ENCODE results near the gene TM9SF4.
A peak's percentile ranks its signal among the peaks of the same experiment; 100 is the strongest.

The TM9SF4 gene

GRCh38 chr20:32207626-32208498, 98.3 kb downstream of the TM9SF4 start, which contains the start of the genes PLAGL2 and POFUT1:
PLAGL2 (minus strand) TSS chr20:32207743; CDS start chr20:32202178, 5,565 bp downstream.
POFUT1 (plus strand) TSS chr20:32207880; CDS start chr20:32207942, 62 bp downstream.
- DNase-seq (ENCODE audit: low spot score) = peak; percentile 90

GRCh38 chr20:32208499-32209154, 99.1 kb downstream of the TM9SF4 start:
- no peak for DNase-seq (ENCODE audit: low spot score)

GRCh38 chr20:32209850-32210605, 100.5 kb downstream of the TM9SF4 start:
- no peak for DNase-seq (ENCODE audit: low spot score)

DNA sequence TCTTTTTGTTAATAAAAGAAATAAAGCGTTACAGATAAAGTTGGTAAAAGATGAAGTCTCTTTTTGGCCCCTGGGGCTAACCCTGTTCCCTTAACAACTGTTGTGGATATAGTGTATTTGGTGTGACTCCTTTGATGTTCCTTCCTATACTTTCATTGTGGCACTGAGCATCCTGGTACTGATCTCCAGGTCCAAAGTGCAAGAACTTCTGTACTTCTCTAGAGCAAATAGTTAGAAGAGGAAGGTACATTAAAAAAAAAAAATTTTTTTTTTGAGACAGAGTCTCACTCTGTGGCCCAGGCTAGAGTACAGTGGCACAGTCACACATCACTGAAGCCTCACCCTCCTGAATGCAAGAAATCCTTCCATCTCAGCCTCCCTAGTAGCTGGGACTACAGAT, 104.4 kb downstream of the TM9SF4 start:
- DNase-seq (ENCODE audit: low spot score) = no peak

GRCh38 chr20:32215147-32215546, 105.6 kb downstream of the TM9SF4 start:
- DNase-seq (ENCODE audit: low spot score) = no peak

DNA sequence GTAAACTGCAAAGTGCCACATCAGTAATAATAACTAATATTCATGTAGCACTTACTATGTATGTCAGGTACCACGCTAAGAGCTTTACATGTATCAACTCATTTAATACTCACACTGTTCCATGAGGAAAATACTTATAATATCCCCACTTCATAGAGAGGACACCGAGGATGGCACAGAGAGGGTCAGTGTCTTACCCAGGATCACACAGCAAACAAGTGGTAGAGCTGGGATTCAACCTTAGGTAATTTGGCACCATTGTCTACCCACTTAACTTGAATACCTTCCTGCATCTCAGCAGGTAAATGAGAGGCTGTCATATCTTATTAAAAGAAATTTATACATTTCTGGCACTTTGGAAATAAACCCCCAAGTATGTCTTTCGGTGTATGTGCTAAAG, 106.2 kb downstream of the TM9SF4 start:
- no peak for DNase-seq (ENCODE audit: low spot score)

DNA sequence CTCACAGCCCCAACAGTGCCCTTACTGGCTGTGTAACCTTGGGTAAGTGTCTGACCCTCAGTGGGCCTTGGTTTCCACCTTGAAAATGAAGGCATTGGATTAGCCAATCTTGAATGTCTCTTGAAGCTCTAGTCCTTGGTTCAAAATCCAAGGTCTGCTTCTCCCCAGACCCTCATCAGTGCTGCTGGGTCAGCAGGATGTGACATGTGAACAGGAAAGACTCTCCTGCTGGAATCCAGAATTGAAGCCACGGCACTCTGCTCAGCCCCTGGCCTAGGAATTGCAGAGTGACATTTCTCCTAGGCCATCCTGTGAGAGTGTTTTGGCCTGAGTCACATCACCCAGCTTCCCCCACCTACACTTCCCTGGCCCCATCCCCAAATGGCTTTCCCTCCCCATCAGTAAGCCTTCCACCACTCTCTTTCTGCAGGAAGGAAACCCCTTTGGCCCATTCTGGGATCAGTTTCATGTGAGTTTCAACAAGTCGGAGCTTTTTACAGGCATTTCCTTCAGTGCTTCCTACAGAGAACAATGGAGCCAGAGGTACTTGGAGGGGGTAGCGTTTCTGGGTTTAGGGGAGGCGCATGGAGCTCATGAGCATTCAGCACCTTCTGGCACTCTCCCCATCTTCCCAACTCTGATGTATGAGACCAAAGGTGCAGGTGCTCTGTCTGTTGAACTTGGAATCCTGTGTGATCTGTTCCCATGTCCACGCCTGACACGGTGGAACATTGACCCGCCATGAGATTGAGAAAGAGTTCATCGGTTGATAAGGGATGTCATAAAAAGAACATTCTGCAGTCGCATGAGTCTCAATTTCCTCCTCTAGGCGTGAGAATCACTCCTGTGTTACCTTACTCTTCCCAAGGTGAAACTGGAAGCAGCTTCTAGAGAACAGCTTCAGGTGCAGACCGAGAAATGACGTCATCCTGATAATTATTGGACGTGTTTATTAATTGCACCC, 106.9 kb downstream of the TM9SF4 start:
- DNase-seq (ENCODE audit: low spot score) = no peak

Measured in CD4-positive, alpha-beta T cell treated with Interleukin-2 at 100 ng/mL for 4 hours (primary cell).